Right lung (tissue), 10 donors: ENCODE results near the gene ZRANB1. TPM values are rescaled to one million over a fixed set of nuclear protein-coding genes. Genes with fewer than 3 reads are reported as not detected.
"Not testable (repeated sequence)": the region's sequence is repeated elsewhere in the genome, so short reads cannot be mapped to it uniquely, and the experiment has no call there.

Experiments
- DNase-seq, 2 donors: peaks; one replicate each; pipeline ENCODE4 v3.0.0-alpha.2; 2013
- long read RNA-seq, 8 donors: transcript quantifications; one replicate each; lab custom pipeline, GENCODE V29; 2026
- polyA plus RNA-seq, 5 donors: library from polyadenylated mRNA; unstranded; fragments of 120-200 nt; gene quantifications; one replicate each; pipeline versions ENCODE4 v1.2.1 to v1.2.3, GENCODE V29; 2013; ENCODE audit warnings: inconsistent platforms in 1 of 5, low replicate concordance in 1 of 5; ENCODE audit not compliant: insufficient read length in 5 of 5, insufficient read depth in 1 of 5

Gene ZRANB1
- 10 to 100 TPM; 23.1 to 31.2 (median 28.3) TPM for polyA plus RNA-seq
- long read RNA-seq, donor 1, full-length matches to known transcripts = 1 of 1 reads
- long read RNA-seq, donor 1, partial matches to known transcripts = 0 of 1 reads
- long read RNA-seq, donor 1, other reads (novel, unspliced or antisense) = 0 of 1 reads
- long read RNA-seq, donor 2, partial matches to known transcripts = 36 of 36 reads
- long read RNA-seq, donor 2, other reads (novel, unspliced or antisense) = 0 of 36 reads
- long read RNA-seq, donor 3, full-length matches to known transcripts = 4 of 68 reads
- long read RNA-seq, donor 3, partial matches to known transcripts = 47 of 68 reads
- long read RNA-seq, donor 3, other reads (novel, unspliced or antisense) = 17 of 68 reads
- long read RNA-seq, donor 4, full-length matches to known transcripts = 3 of 39 reads
- long read RNA-seq, donor 4, partial matches to known transcripts = 23 of 39 reads
- long read RNA-seq, donor 4, other reads (novel, unspliced or antisense) = 13 of 39 reads
- long read RNA-seq, donor 5, full-length matches to known transcripts = 5 of 13 reads
- long read RNA-seq, donor 5, partial matches to known transcripts = 8 of 13 reads
- long read RNA-seq, donor 5, other reads (novel, unspliced or antisense) = 0 of 13 reads
- long read RNA-seq, donor 6, full-length matches to known transcripts = 5 of 63 reads
- long read RNA-seq, donor 6, partial matches to known transcripts = 42 of 63 reads
- long read RNA-seq, donor 6, other reads (novel, unspliced or antisense) = 16 of 63 reads
- long read RNA-seq, donor 7, full-length matches to known transcripts = 4 of 10 reads
- long read RNA-seq, donor 7, partial matches to known transcripts = 0 of 10 reads
- long read RNA-seq, donor 7, other reads (novel, unspliced or antisense) = 6 of 10 reads
- long read RNA-seq, donor 8, partial matches to known transcripts = 7 of 7 reads
- long read RNA-seq, donor 8, other reads (novel, unspliced or antisense) = 0 of 7 reads

DNA sequence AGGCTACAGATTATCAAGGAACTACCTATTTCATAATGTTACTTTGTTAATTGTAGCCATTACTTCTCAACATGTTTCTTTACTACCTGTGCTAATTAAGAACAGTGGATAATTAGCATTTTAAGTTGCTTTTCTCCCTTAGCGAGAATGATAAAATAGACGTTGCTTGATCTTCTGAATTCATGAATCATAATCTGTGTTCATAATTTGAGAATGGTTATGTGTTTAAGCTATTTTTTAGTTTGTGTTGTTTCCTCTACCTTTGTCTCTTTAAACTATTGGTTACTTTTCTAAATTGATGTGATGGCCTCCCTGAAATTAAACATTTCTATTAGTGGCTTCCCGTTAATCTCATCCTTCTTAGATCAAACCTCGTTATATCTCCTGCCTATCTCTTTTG is at the start of gene ZRANB1:
Gene ZRANB1 (plus strand): TSS at position 301 of the 400 bp plus-strand sequence. CDS start 371 bp downstream, outside the sequence.
- no peak for DNase-seq

- DNase-seq = no peak
These were observed 49.0 kb upstream of the ZRANB1 start for GRCh38 chr10:124892905-124893304.

- no peak for DNase-seq
These were observed 47.2 kb upstream of the ZRANB1 start for GRCh38 chr10:124894569-124895215.

- DNase-seq = no peak
These were observed 45.2 kb upstream of the ZRANB1 start for GRCh38 chr10:124896751-124897150.

DNA sequence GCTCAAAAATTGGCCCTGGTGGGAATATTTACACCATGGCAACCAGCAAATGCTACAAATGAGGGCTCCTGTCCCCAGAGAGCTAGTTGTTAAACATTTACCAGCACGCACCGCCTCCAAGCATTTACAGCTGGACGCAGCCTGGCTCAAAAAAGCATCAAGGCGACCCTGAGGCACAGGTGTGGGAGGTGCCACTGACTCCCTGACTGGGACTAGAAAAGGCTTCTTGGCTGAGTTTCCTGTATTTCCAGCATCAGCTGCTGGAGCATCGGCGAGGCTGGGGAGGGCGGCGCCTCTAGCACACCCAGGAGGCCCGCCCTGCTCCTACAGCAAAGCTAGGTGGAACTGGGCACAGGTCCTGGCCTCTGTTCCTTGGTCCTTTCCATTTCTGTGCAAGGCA is 43.5 kb upstream of the ZRANB1 start:
- DNase-seq = no peak

DNA sequence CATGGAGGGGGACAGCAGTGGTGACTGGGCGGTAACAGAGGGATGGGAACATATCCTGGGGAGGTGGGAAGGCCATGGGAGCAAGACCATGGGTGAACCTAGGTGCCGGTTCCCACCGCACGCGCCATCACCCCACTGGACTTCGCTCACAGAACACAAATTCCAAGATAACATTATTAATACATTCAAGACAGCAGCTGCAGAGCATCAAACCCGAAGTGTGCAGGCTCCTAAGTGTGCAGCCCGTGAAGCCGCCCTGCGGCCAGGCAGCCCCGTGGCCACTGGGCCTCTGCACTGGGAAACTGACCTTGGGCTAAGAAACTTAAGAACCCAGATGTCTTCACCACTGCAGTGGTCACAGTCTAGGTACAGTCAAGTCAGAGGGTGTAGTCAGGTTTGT is 42.8 kb upstream of the ZRANB1 start:
- DNase-seq = no peak

DNA sequence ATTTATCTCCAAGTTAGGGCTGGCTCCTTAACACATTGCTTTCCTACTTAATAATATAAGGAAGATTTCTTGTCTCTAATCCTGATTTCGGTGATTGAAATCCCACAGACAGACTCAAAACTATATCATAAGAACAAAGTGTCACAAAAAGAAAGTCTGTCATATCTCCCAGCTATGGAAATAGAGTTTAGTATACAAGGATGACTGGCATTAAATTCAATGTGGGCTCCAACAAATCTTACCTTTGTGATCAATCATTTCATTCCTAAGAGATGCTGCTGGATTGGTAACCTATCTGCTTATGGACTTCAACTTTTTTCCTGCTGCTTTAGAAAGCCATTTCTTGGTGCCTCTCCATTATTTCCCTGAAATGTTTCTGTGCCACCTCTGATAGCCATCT is 39.5 kb upstream of the ZRANB1 start:
- no peak for DNase-seq

GRCh38 chr10:124903111-124903510 is 38.8 kb upstream of the ZRANB1 start:
- no peak for DNase-seq

GRCh38 chr10:124904796-124905195 is 37.1 kb upstream of the ZRANB1 start:
- no peak for DNase-seq

GRCh38 chr10:124906551-124907001 is 35.3 kb upstream of the ZRANB1 start:
- DNase-seq = no peak

DNA sequence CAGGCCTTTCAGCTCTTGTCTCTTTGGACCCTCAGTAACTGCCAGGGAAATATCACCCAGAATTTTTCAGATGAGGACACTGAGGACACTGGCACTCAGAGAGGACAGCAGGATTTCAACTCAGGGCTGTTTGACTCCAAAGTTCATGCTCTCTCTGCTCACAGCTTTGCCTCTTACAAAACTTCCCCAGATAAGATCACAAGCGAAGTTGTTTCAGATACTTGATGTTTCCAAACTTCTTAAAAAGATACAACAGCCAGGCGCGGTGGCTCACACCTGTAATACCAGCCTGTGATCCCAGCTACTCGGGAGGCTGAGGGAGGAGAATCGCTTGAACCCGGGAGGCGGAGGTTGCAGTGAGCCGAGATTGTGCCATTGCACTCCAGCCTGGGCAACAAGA is 32.4 kb upstream of the ZRANB1 start:
- no peak for DNase-seq

DNA sequence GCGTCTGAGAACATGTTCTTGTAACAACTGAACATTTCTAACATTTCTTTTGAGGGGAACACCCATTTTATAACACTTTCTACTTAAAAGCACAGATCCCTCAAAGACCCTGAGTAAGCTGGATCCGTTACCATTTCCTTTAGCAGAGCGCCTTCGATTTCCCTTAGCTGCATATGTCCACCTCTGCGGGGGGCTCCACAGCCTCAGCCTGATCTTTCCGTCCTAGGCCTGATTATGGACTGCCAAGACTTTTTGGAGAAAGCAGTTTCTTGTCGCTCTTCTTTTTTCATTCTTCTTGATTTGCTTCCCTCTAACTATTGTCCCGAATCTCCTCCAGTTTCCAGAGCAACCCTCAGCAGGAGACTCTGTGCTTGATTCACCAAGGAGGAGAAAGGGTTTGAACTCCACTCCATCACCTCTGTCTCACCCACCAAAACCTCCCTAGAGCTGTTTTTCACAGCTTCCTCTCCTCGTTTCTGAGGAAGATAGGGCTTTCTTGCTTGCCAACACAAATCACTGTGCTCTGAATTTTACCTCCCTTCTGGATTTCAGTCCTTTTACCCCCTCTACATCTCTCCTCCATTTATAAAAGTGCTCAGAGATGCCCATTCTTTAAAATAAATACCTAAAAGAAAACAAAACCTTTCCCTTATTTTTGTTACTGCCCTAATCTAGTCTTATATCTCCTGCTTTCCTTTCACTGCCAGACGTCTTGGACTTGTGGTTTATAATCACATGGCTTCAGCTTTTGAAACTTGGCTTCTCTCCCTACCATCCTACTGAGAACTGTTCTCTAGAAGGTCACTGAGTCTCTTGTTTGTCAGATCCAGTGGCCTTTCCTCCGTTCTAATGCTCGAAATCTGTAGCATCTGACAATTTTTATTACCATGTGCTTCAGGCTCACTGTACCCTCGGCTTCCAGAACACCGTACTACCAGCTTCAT is 30.5 kb upstream of the ZRANB1 start:
- DNase-seq = no peak

DNA sequence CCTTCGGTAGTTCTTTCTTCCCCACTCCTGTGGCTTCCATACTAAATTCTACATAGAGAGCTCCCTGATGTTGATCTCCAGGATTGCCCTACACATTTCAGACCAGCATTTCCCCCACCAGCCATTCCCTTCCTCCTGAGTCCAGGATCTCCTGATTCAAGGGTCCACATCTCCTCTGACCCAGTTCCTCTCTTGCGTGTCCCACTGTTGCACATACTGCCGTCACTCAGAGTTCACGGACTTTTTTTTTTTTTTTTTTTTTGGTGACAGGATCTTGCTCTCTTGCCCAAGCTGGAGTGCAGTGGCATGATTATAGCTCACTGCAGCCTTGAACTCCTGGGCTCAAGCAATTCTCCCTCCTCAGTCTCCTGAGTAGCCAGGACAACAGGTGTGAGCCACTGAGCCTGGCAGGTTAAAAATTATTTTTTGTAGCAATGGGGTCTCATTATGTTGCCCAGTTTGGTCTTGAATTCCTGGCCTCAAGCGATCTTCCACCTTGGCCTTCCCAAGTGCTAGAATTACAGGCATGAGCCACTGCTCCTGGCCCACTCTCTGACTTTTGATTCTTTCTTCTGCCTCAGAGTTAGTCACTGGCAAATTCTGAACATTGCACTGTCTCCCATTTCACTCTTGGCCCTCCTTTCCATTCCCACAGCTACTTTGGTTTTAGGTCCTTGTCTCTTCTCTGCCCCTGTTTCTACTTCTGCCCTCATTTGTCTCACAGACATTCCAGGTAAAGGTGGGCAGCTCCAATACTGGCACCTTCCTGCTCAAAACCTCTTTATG is 29.6 kb upstream of the ZRANB1 start:
- no peak for DNase-seq

- DNase-seq = no peak
These were observed 28.8 kb upstream of the ZRANB1 start for GRCh38 chr10:124913167-124913566.

DNA sequence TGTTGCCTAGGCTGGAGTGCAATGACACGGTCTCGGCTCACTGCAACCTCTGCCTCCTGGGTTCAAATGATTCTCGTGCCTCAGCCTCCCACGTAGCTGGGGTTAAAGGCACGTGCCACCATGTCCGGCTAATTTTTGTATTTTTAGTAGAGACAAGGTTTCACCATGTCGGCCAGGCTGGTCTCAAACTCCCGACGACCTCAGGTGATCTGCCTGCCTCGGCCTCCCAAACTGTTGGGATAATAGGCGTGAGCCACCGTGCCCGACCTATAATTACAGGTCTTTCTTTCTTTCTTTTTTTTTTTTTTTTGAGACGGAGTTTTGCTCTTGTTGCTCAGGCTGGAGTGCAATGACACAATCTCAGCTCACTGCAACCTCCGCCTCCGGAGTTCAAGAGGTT is 27.5 kb upstream of the ZRANB1 start:
- not testable (repeated sequence) for DNase-seq

DNA sequence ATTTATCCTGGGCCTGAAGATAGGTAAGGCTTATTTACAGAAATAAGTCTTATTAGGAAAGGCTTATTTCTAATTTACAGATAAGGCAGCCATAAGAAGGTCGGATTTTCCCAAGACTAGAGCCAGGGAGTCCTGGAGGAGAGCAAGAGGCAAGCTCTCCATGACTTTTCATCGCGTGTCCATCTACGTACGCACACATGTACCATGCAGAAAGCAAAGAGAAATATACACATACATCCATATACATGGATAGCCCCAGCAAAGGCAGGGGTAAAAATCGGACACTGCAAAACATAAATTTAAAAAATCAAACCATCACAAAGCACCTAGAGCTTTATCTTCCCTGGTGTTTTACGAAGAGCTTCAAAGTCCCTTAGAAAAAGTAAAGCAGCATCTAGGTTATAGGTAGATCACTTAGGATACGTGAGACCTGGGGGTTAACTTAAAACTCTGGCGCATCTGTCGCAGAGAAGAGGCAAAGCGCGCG is 25.8 kb upstream of the ZRANB1 start:
- peak in 1 of 2 donors; percentile 33 for DNase-seq

DNA sequence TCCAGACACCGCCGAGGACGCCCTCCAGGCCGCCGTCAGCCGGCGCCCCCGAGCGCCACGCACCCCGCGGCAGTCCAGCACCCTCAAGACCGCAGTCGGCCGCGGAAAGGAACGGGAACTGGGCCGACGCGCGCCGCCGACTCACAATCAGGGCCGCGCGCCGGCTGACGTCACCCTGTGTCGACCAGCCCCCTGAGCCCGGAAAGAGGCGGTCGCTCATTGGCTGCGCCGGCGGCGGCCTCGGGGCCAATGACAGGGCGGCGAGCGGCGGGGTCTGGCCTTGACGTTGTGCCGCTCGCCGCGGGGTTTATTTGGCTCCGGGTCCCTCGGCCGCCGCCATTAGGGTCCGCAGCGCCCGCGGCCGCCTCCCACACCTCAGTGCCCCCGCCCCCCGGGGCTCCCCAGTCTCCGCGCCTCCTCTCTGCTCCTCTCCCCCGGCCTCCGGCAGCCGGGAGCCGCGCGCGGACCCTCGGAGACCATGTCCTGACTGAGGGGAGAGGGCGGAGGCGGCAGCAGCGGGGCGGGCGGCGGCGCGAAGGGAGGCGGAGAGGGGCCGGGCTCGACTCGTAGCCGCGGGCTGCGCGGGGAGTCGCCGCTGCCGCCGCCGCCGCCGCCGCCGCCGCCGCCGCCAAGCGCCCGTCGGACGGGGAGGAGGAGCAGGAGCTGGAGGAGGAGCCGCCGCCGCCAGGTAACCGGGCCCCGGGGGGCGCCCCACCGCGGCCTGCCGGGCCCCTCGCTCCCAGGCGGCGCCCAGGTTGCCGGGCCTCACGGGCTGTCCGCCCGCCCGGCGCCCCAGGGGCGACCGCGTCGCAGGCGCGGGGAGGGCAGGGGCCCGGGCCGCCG is 25.1 kb upstream of the ZRANB1 start:
- peak; percentile 97 for DNase-seq

- peak; percentile 68 to 70 for DNase-seq
These were observed 24.3 kb upstream of the ZRANB1 start for GRCh38 chr10:124917428-124918190.
